GDM1 (cell line): Measurements from ENCODE around the gene ZSCAN5C.
"Not testable (repeated sequence)": the region's sequence is repeated elsewhere in the genome, so short reads cannot be mapped to it uniquely, and the experiment has no call there.

Experiments
- DNase-seq: peaks from one replicate; lab custom pipeline; 2025; lab: John Stamatoyannopoulos, UW

The ZSCAN5C gene, protein sequence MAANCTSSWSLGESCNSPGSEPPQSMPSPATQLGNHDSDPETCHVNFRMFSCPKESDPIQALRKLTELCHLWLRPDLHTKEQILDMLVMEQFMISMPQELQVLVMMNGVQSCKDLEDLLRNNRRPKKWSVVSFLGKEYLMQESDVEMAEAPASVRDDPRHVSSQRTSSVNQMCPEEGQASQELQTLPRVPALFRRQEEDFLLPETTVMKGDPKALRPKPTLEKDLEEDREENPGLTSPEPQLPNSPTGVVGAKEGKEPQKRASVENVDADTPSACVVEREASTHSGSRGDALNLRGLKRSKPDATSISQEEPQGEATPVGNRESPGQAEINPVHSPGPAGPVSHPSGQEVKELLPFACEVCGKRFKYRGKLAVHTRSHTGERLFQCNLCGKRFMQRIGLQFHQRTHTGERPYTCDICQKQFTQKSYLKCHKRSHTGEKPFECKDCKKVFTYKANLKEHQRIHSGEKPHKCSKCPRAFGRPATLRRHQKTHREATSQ

DNA sequence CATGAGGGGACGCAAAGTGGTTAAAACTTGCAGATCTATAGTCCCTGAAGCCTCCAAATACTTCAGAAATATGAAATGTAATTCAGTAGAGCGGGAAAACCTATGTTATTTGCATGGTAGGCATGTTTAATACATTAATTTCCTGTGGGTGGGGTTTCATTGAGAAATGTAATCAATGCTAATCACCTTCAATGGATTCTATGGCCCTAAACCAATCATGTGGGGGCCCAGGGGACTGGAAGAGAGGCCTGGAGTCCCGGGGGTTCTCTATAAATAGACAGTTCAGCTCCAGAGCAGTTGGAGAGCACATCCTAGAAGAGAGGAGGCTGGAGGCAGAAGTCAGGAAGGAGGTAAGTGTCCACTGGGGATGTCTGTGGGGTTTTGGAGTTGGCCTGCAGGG, at the start of gene ZSCAN5C:
Gene ZSCAN5C, plus strand, starts transcription at position 301 of the 400 bp plus-strand sequence. CDS start 3,641 bp downstream, outside the sequence.
- DNase-seq, result no peak

DNA sequence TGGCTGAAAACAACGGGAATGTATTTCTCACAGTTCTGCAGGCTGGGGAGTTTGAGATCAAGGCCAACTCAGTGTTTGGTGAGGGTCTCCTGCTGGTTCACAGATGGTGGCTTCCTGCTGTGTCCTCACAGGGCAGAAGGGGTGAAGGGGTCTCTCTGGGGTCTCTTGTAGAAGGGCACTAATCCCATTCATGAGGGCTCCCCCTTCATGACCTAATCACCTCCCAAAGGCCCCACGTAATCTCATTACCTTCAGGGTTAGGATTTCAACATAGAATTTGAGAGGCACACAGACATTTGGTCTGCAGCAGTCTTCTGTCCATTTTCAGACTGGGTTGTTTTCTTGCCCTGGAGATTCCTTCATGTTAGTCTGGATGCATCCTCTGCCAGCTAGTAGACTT, 49.4 kb upstream of the ZSCAN5C start:
- DNase-seq, result no peak

DNA sequence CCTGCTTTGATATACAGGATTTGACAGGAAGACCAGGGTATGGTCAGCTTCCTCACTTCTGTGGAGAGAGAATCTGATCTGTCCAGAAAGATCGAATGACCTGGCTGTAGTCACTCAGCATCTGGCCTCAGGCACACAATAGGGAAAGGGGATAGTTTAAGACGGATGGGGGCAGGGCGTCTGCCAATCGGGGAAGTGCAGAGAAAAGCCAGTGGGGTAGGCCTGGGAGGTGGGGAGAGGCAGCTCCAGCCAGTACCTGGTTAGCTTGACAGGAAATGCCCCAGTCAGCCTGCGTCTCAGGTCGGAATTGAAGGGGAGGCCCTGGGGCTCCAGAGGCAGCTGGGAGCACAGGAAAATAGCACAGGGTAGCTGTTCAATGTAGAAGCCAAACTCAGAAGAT, 48.6 kb upstream of the ZSCAN5C start:
- no peak for DNase-seq

DNA sequence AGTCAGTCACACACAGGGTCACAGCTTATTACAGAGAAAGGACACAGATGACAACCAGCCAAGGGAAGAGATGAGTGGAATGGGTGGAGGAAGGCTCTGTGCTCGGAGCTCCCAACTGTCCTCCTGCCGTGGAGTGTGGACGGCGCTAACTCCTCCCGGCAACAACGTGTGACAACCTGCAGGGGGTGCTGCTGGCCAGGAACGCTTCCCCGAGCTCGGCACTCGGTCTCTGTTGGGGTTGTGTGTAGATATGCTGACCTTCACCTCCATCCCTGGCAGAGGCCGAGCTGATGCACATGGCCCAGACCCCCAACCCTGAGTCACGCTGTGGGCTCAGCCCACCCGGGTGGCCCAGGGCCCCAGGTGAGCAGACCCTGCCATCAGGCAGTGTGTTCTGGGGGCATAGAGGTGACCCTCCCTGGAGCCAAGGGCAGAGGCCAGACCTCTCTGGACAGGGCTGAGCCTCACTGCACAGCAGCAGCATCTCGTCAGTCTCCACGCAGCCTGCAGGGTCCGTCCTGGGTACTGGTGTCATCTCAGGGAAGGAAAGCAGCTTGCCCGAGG, 46.9 kb upstream of the ZSCAN5C start:
- DNase-seq, result no peak

DNA sequence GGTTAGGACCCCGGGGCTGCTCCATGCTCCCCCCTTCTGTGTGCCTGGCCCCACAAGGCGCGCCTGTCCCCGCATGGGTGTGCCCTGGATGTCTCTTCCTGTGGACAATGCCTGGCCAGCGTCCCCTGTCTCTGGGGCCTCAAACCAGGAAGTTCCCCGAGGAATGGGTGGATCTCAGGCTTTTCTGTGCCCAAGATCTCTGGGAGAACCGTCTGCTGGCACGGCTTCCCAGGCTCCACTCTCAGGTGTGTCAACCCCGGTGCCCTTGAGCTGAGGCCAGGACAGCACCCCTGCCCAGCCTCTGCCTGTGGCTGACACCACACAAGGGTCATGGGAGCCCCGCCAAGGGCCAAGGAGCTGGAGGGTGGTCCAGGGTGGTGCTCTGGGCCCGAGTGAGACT, 45.3 kb upstream of the ZSCAN5C start:
- no peak for DNase-seq

DNA sequence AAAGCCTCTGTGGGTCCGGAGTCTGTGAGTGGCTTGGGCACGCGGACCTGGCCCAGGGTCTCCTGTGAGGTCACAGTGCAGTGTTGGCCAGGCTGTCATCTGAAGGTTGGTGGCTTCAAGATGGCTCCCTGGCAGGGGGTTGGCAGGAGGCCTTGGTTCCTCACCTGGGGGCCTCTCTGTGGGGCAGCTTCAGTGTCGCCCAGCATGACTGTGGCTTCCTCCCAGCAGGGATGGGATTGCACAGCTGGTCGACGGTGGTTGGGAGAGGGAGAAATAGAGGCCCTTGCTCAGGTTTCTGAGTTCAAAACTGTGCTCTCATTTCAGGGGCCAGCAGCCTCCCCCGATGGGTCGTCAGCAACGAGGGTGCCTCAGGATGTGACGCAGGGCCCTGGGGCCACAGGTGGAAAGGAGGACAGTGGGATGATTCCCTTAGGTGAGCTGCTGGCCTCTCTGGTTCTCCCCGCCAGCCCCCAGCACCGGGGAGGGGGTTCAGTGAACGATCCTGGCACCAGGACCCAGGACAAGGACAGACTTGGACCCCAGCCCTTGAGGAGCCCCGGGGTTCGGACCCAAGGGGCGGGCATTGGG, 43.8 kb upstream of the ZSCAN5C start:
- DNase-seq, result no peak

DNA sequence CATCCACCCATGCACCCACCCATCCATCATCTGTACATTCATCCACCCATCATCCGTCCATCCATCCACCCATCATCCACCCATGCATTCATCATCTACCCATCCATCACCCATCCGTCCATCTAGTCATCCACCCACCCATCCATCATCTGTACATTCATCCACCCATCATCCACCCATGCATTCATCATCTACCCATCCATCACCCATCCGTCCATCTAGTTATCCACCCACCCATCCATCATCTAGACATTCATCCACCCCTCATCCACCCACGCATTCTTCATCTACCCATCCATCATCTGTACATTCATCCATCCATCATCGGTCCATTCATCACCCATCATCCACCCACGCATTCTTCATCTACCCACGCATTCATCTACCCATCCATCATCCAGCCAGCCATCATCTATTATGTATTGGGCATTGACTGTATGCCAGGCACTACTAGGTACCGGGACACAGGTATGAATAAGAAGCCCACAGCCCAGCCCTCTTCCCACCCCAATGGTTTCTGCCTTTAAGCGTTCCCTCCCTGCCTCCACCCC, 43.0 kb upstream of the ZSCAN5C start:
- no peak for DNase-seq

DNA sequence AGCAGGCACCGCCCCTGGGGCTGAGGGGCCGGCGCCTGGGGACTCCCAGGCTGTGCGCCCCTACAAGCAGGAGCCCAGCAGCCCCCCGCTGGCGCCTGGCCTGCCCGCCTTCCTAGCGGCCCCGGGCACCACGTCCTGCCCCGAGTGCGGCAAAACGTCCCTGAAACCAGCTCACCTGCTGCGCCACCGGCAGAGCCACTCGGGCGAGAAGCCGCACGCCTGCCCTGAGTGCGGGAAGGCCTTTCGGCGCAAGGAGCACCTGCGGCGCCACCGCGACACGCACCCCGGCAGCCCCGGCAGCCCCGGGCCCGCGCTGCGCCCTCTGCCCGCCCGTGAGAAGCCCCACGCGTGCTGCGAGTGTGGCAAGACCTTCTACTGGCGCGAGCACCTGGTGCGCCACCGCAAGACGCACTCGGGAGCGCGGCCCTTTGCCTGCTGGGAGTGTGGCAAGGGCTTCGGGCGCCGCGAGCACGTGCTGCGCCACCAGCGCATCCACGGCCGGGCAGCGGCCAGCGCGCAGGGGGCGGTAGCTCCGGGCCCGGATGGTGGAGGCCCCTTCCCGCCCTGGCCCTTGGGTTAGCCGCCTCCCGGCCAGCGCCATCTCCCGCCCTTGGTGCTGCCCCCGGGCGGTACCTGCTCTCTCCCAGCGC, 42.3 kb upstream of the ZSCAN5C start:
- DNase-seq, result no peak

DNA sequence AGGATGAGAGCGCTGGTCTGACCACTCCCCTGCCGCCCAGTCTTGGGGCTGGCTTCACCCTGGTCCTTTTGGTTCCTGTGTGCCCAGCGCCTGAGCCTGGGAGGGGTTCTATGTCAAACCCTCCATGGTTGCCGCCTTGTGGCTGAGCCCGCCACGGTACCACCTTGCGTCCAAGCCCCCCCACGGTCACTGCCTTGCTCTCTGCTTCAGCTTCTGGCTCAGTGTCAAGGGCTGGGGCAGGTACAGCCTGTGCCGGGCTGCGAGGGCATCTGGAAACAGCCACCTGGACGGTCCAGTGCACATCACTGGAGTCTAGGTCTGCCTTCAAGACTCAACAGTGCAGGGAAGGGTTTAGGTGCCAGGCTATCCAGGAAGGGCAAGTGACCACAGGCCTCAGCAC, 40.5 kb upstream of the ZSCAN5C start:
- DNase-seq, result no peak

DNA sequence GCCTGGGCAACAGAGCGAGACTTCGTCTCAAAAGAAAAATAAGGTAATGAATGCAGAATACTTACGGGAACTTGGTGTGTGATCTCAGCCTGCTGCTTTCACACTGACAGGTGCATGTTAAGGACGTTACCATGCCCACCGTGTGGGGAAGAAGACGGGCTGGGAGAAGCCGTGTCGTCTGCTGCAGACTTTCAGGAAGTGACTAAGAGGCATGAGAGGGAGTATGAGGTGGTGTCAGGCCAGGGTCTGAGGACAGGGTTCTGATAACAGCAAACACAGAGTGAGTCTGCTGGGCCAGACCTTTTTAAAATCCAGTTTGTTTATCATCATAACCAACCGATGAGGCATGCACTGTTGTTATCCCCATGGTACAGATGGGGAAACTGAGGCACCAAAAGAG, 39.8 kb upstream of the ZSCAN5C start:
- DNase-seq, result no peak

DNA sequence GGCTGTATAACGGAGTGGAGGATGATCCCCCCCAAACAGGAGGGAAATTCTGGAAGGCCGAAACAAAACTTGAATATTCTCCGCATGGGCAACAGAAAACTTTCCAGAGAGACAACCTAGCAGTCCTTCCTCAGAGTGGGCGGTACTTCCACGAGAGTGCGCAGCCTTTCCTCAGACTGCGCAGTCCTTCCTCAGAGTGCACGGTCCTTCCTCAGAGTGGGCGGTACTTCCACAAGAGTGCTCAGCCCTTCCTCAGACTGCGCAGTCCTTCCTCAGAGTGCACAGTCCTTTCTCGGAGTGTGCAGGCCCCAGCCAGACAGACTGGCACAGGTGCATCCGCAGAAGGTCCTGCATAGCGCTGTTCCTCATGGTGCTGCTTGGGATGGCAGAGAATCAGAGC, 39.0 kb upstream of the ZSCAN5C start:
- DNase-seq, result no peak

DNA sequence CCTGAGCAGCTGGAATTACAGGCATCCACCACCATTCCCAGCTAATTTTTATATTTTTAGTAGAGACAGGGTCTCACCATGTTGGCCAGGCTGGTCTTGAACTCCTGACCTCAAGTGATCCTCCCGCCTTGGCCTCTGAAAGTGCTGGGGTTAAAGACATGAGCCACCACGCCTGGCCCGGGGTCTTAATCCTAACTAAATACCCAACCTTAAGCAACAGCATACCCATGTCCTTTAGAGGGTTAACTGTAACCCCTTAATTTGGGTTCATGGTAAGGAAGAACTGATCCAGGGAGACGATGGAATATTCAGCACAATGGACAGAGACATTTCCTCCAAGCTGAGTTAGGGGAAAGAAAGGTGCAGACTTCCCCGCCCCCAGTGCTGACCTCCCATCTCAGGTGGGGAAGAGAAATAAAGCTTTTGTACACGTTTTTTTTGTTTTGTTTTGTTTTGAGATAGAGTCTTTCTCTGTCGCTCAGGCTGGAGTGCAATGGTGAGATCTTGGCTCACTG, 35.0 kb upstream of the ZSCAN5C start:
- no peak for DNase-seq

DNA sequence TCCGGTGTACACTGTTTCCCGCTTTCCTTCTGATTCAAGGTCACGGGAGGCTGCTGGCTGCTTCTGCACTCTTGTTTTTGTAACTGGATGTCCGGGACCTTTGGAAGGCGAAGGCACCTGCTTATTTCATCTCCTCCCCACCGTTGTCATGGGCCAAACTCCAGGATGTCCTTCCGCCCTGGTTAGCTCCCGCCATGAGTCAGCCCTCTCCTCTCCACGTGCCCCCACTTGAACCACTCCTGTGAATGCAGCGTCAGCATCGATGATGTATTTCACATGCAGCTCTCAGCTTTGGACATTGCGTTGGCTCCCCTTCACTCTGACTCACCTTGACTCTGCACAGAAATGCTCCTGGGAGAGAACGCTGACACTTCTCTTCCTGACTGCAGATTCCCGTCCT, 31.8 kb upstream of the ZSCAN5C start:
- DNase-seq, result no peak

DNA sequence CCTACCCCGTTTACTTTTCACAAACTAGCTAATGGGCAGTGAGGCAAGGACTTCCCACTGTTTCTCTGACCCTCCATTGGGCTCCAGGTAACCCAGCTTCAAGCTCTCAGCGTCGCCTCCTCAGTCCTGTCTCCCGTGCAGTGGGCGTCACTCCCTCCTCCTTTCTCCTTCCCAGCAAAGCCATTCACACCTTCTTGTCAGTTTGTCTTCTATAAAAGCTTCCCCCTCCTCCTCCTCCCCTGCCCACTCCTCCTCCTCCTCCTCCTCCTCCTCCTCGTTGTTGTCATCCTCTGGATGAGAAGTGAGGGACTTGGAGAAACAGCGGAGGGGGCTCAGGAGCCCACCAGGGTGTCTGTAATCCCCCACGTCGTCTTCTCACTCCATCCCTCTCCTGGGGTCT, 28.0 kb upstream of the ZSCAN5C start:
- DNase-seq, result no peak

DNA sequence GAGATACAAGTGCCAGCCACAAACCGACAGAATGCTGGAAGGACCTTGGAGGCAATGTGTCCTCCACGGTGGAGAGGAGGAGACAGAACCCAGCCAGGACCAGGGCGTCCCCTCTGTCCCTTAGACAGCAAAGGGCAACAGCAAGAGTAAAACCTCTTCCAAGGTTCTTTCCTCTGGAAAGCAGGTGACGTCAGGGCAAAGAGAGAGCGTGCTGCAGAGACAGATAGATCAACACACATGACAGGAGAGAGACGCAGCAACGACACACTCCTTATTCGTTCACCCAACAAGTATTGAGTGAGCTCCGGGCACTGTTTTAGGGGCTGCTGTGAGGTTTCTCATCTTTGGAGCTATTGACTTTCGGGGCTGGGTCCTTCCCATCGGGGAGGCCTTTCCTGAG, 27.5 kb upstream of the ZSCAN5C start:
- DNase-seq, result no peak

DNA sequence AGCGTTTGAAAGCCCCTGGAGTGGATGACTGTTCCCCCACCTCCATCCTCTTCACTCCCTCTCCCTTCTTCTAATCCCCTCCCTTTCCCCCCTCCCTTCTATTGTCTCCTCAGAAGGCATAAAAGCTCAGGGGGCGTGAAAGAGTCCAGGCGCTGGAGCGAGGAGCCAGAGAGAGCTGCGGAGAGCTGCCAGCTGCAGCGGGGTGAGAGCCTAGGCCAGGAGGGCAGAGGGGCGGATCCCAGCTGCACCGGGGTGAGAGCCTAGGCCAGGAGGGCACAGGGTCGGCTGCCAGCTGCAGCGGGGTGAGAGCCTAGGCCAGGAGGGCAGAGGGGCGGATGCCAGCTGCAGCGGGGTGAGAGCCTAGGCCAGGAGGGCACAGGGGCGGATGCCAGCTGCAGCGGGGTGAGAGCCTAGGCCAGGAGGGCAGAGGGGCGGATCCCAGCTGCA, 26.2 kb upstream of the ZSCAN5C start, which contains the start of gene GALP:
Gene GALP, plus strand, starts transcription at position 148 of the 447 bp plus-strand sequence. CDS start 1,101 bp downstream, outside the sequence.
- DNase-seq, result not testable (repeated sequence)

DNA sequence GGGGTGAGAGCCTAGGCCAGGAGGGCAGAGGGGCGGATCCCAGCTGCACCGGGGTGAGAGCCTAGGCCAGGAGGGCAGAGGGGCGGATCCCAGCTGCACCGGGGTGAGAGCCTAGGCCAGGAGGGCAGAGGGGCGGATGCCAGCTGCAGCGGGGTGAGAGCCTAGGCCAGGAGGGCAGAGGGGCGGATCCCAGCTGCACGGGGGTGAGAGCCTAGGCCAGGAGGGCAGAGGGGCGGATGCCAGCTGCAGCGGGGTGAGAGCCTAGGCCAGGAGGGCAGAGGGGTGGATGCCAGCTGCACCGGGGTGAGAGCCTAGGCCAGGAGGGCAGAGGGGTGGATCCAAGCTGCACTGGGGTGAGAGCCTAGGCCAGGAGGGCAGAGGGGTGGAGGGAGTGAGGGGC, 25.8 kb upstream of the ZSCAN5C start:
- DNase-seq, result not testable (repeated sequence)

DNA sequence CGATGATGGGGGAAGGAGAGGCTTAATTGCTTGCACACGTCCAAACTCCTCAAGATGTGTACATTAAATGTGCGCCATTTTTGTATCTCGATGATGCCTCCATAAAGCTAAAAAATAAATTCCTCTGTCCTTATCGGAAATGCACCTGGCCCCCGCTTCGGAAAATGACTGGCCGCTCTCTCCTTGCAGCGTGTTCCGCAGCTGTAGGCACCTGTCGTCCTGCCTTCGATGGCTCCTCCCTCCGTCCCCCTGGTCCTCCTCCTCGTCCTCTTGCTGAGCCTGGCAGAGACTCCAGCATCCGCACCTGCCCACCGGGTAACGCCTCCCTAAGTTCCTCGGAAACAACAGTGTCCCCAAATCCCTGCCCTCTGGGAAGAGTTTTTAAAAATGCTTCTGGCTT, 25.2 kb upstream of the ZSCAN5C start:
- no peak for DNase-seq

DNA sequence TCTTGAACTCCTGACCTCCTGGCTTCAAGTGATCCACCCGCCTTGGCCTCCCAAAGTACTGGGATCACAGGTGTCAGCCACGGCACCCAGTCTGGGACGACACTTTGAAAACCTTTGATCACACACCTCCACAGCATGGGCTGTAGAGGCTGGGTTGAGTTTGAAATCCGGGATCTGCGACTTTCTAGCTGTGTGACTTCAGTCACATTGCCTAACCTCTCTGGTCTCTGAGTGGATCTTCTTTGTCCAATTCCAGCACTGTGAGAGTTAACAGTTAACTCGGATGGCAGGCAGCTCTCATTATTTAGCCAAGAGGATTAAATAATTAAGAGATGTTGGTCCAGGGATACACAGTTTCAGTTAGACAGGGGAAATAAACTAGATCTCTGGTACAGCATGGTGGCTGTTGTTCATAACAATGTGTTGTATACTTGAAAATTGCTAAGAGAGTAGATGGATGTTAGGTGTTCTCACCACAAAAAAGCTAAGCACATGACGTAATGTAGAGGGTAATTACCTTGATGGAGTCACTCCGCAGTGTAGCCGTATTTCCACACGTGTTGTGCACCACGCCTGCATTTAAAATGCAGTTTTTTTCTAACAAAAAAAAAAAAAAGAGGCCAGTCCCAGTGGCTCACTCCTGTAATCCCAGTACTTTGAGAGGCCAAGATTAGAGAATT, 24.4 kb upstream of the ZSCAN5C start:
- DNase-seq, result no peak

DNA sequence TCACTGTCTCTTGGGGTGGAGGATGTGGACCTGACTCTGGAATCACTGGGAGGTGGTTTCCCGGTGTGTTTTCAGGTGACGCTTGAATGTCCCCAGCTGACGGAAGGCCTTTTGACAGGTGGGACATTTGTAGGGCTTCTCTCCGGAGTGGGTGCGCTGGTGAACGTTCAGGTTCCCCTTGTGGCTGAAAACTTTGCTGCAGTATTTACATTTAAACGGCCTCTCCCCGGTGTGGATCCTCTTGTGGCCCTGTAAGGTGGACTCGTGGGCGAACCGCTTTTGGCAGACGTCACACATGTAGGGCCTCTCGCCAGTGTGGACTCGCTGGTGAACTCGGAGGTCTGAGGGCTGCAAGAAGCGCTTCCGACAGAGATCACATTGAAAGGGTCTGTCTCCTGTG, 12.3 kb upstream of the ZSCAN5C start:
- peak; percentile 3 for DNase-seq

DNA sequence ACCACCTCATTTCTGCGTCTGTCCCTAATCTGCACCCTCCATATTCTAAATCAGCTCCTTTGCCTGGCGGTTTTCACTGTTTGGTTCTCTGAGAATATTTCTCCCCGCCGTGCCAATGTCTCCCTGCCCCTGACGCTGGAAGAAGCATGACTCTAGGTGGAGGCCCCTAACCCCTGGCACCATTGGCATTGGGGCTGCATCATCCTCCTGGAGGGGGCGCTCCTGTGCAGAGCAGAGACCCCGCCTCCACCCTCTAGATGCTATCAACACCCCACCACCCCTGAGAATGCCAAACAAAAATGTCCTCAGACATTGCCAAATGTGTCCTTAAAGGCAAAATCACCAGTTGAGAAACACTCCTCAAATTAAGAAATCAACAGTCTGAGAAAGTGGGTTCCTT, 11.0 kb upstream of the ZSCAN5C start:
- no peak for DNase-seq
